Esophagus squamous epithelium (tissue), 4 donors: Measurements from ENCODE around the gene FYTTD1.

ENCODE experiments used
- CTCF ChIP-seq, 6 experiments: fragments of 450-650 bp in 4 of 6; fragments of 200-600 bp in 2 of 6; sonication (generic) in 2 of 6; IDR thresholded peaks; one replicate each; pipeline ENCODE4 v1.5.1; 2016 to 2019; ENCODE audit warnings: antibody characterized with exemption in 6 of 6, mild to moderate bottlenecking in 4 of 6, moderate library complexity in 4 of 6
- POLR2A ChIP-seq, 4 donors: fragments of 450-650 bp; IDR thresholded peaks; one replicate each; pipeline ENCODE4 v1.6.1; 2017; ENCODE audit warnings: antibody characterized with exemption in 4 of 4, mild to moderate bottlenecking in 4 of 4, moderate library complexity in 3 of 4

- TF ChIP-seq CTCF (IDR thresholded peaks at IDR 0.05) (no peak), POLR2A (IDR thresholded peaks at IDR 0.05) (no peak)
Observed at GRCh38 chr3:197775317-197775716, 25.6 kb downstream of the FYTTD1 start.
